H1 (cell line): Measurements from ENCODE around the gene BOD1L2. TPM values are rescaled to one million over a fixed set of nuclear protein-coding genes. Genes with fewer than 3 reads are reported as not detected.

ENCODE experiments used
- CTCF ChIA-PET: fragments of 300-600 bp; sonication (Branson Sonifier 250); formaldehyde crosslinking; loops from one replicate; lab custom pipeline; 2021; ENCODE audit not compliant: partially characterized antibody; lab: Charles Lee
- POLR2A ChIA-PET: fragments of 300-600 bp; sonication (Branson Sonifier 250); formaldehyde crosslinking; loops from one replicate; lab custom pipeline; 2021; ENCODE audit warnings: inconsistent platforms; ENCODE audit not compliant: partially characterized antibody; lab: Charles Lee
- DNase-seq, 2 experiments: peaks; one replicate each; pipeline versions ENCODE4 v3.0.0 to v3.0.0-alpha.2; 2010 to 2022; ENCODE audit warnings: low spot score in 2 of 2, low read depth in 1 of 2, mixed read lengths in 1 of 2
- FAIRE-seq: peaks from 2 replicates; lab custom pipeline; 2011; peaks lifted over from hg19 to GRCh38; lab: Jason Lieb, UNC
- H2AFZ ChIP-seq: 2 replicates; pipeline ENCODE4 v1.8.1; 2012; ENCODE audit warnings: low read length, inconsistent platforms
- H2AK5ac ChIP-seq: 2 replicates; pipeline ENCODE4 v1.6.1; 2013; ENCODE audit warnings: low read depth, low read length
- H2BK120ac ChIP-seq: replicated peaks from 2 replicates; pipeline ENCODE3; 2013; ENCODE audit warnings: low read depth, low read length, inconsistent platforms
- H2BK12ac ChIP-seq: 2 replicates; pipeline ENCODE4 v1.6.1; 2013; ENCODE audit warnings: low read depth, low read length
- H2BK15ac ChIP-seq: 2 replicates; pipeline ENCODE4 v1.6.1; 2013; ENCODE audit warnings: low read length
- H2BK20ac ChIP-seq: 2 replicates; pipeline ENCODE4 v1.6.1; 2013; ENCODE audit warnings: low read length
- H2BK5ac ChIP-seq: 2 replicates; pipeline ENCODE4 v1.6.1; 2013; ENCODE audit warnings: low read depth, low read length
- H3K14ac ChIP-seq: 2 replicates; pipeline ENCODE4 v1.6.1; 2013; ENCODE audit warnings: inconsistent platforms; ENCODE audit not compliant: insufficient read length
- H3K18ac ChIP-seq: 2 replicates; pipeline ENCODE4 v1.6.1; 2013; ENCODE audit warnings: low read length; ENCODE audit errors: extremely low read depth
- H3K23ac ChIP-seq: 2 replicates; pipeline ENCODE4 v1.6.1; 2013; ENCODE audit warnings: inconsistent platforms; ENCODE audit not compliant: insufficient read length
- H3K23me2 ChIP-seq: 2 replicates; pipeline ENCODE4 v1.6.1; 2013; ENCODE audit warnings: low read depth, low read length
- H3K27ac ChIP-seq: 2 replicates; pipeline ENCODE4 v1.6.1; 2011; ENCODE audit warnings: low read depth, low read length, inconsistent platforms
- H3K27me3 ChIP-seq, 4 experiments: replicated peaks in 1 of 4; 1 replicate in 1 of 4; 2 replicates in 3 of 4; pipeline versions ENCODE4 v1.6.1 to v1.8.1; 2011 to 2013; ENCODE audit warnings: low read length in 3 of 4, mild to moderate bottlenecking in 3 of 4, inconsistent platforms in 2 of 4, mixed read lengths in 2 of 4, moderate library complexity in 1 of 4; ENCODE audit not compliant: control insufficient read depth in 3 of 4, insufficient read depth in 3 of 4; ENCODE audit errors: extremely low read depth in 1 of 4
- H3K36me3 ChIP-seq, 4 experiments: 2 replicates each; pipeline versions ENCODE4 v1.6.1 to v1.8.1; 2011 to 2013; ENCODE audit warnings: mild to moderate bottlenecking in 4 of 4, low read length in 3 of 4, moderate library complexity in 2 of 4, control low read depth in 1 of 4, inconsistent platforms in 1 of 4; ENCODE audit not compliant: insufficient read depth in 4 of 4, control insufficient read depth in 2 of 4
- H3K4ac ChIP-seq: replicated peaks from 2 replicates; pipeline ENCODE3; 2013; ENCODE audit warnings: low read length, low read depth, mixed read lengths, inconsistent platforms; ENCODE audit not compliant: insufficient read length
- H3K4me1 ChIP-seq, 4 experiments: replicated peaks in 1 of 4; 1 replicate in 1 of 4; 2 replicates in 3 of 4; pipeline versions ENCODE4 v1.6.1 to v1.8.1; 2011 to 2013; ENCODE audit warnings: low read length in 3 of 4, inconsistent platforms in 2 of 4, mixed read lengths in 1 of 4; ENCODE audit not compliant: insufficient read depth in 4 of 4, control insufficient read depth in 3 of 4
- H3K4me2 ChIP-seq, 2 experiments: 2 replicates each; pipeline versions ENCODE4 v1.6.1 to v1.8.1; 2011 to 2013; ENCODE audit warnings: low read depth in 2 of 2, low read length in 2 of 2, control low read depth in 1 of 2, inconsistent platforms in 1 of 2, mild to moderate bottlenecking in 1 of 2; ENCODE audit not compliant: insufficient read depth in 1 of 2
- H3K4me3 ChIP-seq, 4 experiments: fragments of 200-600, 300-600 bp in 1 of 4; sonication (generic), shearing (Covaris generic), sonication (Bioruptor Twin) in 1 of 4; 2 replicates each; pipeline versions ENCODE4 v1.5.1 to v1.8.1; 2011 to 2016; ENCODE audit warnings: low read length in 4 of 4, low read depth in 3 of 4, control low read depth in 2 of 4, inconsistent platforms in 2 of 4, mild to moderate bottlenecking in 2 of 4, mixed read lengths in 1 of 4, moderate library complexity in 1 of 4; ENCODE audit not compliant: insufficient read depth in 2 of 4; ENCODE audit errors: extremely low read depth in 1 of 4
- H3K56ac ChIP-seq: replicated peaks from 2 replicates; pipeline ENCODE3; 2013; ENCODE audit warnings: low read depth, mild to moderate bottlenecking, mixed read lengths, low read length, inconsistent platforms; ENCODE audit not compliant: insufficient read length
- H3K79me1 ChIP-seq: 2 replicates; pipeline ENCODE4 v1.6.1; 2013; ENCODE audit warnings: low read depth, low read length, control low read depth
- H3K79me2 ChIP-seq, 2 experiments: 2 replicates each; pipeline versions ENCODE4 v1.6.1 to v1.8.1; 2012 to 2013; ENCODE audit warnings: low read length in 2 of 2, mild to moderate bottlenecking in 2 of 2, inconsistent platforms in 1 of 2; ENCODE audit not compliant: insufficient read depth in 2 of 2, control insufficient read depth in 1 of 2
- H3K9ac ChIP-seq, 4 experiments: replicated peaks in 1 of 4; 1 replicate in 1 of 4; 2 replicates in 3 of 4; pipeline versions ENCODE4 v1.6.1 to v1.8.1; 2011 to 2013; ENCODE audit warnings: low read depth in 3 of 4, low read length in 3 of 4, control low read depth in 2 of 4, mild to moderate bottlenecking in 2 of 4, moderate library complexity in 2 of 4, inconsistent platforms in 1 of 4; ENCODE audit errors: extremely low read depth in 1 of 4
- H3K9me3 ChIP-seq, 2 experiments: 2 replicates each; pipeline versions ENCODE4 v1.6.1 to v1.8.1; 2012 to 2013; ENCODE audit warnings: mild to moderate bottlenecking in 2 of 2, moderate library complexity in 2 of 2, control low read depth in 1 of 2, inconsistent platforms in 1 of 2, low read depth in 1 of 2, low read length in 1 of 2, mixed read lengths in 1 of 2; ENCODE audit not compliant: insufficient read depth in 2 of 2
- H4K20me1 ChIP-seq, 2 experiments: replicated peaks in 1 of 2; 2 replicates each; pipeline versions ENCODE3 to v1.8.1; 2011 to 2013; ENCODE audit warnings: inconsistent platforms in 2 of 2, low read length in 2 of 2, mild to moderate bottlenecking in 1 of 2; ENCODE audit not compliant: insufficient read depth in 2 of 2, control insufficient read depth in 1 of 2
- H4K5ac ChIP-seq: 2 replicates; pipeline ENCODE4 v1.6.1; 2013; ENCODE audit warnings: low read length, low read depth, mixed read lengths, inconsistent platforms; ENCODE audit not compliant: insufficient read length
- H4K8ac ChIP-seq: 2 replicates; pipeline ENCODE4 v1.8.0; 2013; ENCODE audit warnings: mild to moderate bottlenecking, moderate library complexity, low read length, inconsistent platforms; ENCODE audit not compliant: insufficient read depth; ENCODE audit errors: extremely low read depth
- H4K91ac ChIP-seq: replicated peaks from 2 replicates; pipeline ENCODE3; 2013; ENCODE audit warnings: low read length, mixed read lengths, inconsistent platforms; ENCODE audit not compliant: insufficient read length
- ASH2L ChIP-seq: fragments of 200-600, 300-600 bp; sonication (generic); IDR thresholded peaks from one replicate; pipeline ENCODE4 v1.7.1; 2017; ENCODE audit warnings: low read length
- BCL11A ChIP-seq, 2 experiments: IDR thresholded peaks; one replicate each; pipeline ENCODE4 v1.6.1; 2011; ENCODE audit warnings: low read depth in 2 of 2, low read length in 2 of 2, mild to moderate bottlenecking in 2 of 2
- HDAC2 ChIP-seq, 2 experiments: fragments of 300-600 bp in 1 of 2; sonication (generic) in 1 of 2; IDR thresholded peaks; 2 replicates each; pipeline ENCODE4 v1.6.1; 2011 to 2012; ENCODE audit warnings: low read depth in 2 of 2, low read length in 2 of 2, mild to moderate bottlenecking in 2 of 2, moderate library complexity in 2 of 2, borderline replicate concordance in 1 of 2, inconsistent platforms in 1 of 2
- KDM1A ChIP-seq: fragments of 200-600, 300-600 bp; sonication (generic); IDR thresholded peaks from 2 replicates; pipeline ENCODE4 v1.7.1; 2016; ENCODE audit warnings: mild to moderate bottlenecking, low read length, borderline replicate concordance
- MAFK ChIP-seq: IDR thresholded peaks from 2 replicates; pipeline ENCODE4 v1.6.1; 2012; ENCODE audit warnings: low read depth, mild to moderate bottlenecking, improper control_type of control experiment, low read length
- NANOG ChIP-seq: IDR thresholded peaks from 2 replicates; pipeline ENCODE4 v1.6.1; 2011; ENCODE audit warnings: low read length, low read depth, mild to moderate bottlenecking, inconsistent platforms; ENCODE audit not compliant: insufficient read depth, poor library complexity, severe bottlenecking
- PHF8 ChIP-seq: fragments of 200-600 bp; sonication (generic); conservative IDR thresholded peaks from 2 replicates; pipeline ENCODE4 v1.7.1; 2012; ENCODE audit warnings: low read depth, mild to moderate bottlenecking, inconsistent platforms, low read length, moderate library complexity
- POLR2A ChIP-seq, 2 experiments: IDR thresholded peaks; 1 replicate in 1 of 2; 2 replicates in 1 of 2; pipeline ENCODE4 v1.6.1; 2011; ENCODE audit warnings: low read depth in 2 of 2, low read length in 2 of 2, mild to moderate bottlenecking in 2 of 2; ENCODE audit errors: control extremely low read depth in 1 of 2
- RBBP5 ChIP-seq: IDR thresholded peaks from 2 replicates; pipeline ENCODE4 v1.7.1; 2012; ENCODE audit warnings: low read depth, mild to moderate bottlenecking, inconsistent platforms, low read length, moderate library complexity, borderline replicate concordance
- SIRT6 ChIP-seq: IDR thresholded peaks from one replicate; pipeline ENCODE4 v1.7.1; 2012; ENCODE audit warnings: low read length, inconsistent platforms
- SRF ChIP-seq: IDR thresholded peaks from 2 replicates; pipeline ENCODE4 v1.6.1; 2011; ENCODE audit warnings: mild to moderate bottlenecking, low read depth, low read length, moderate library complexity
- SUZ12 ChIP-seq: fragments of 200-600 bp; sonication (generic); IDR thresholded peaks from 2 replicates; pipeline ENCODE4 v1.6.1; 2012; ENCODE audit warnings: mild to moderate bottlenecking, inconsistent platforms, low read length, moderate library complexity, mixed read lengths
- TBP ChIP-seq: IDR thresholded peaks from 2 replicates; pipeline ENCODE4 v1.6.1; 2011; ENCODE audit warnings: low read depth, low read length, improper control_type of control experiment
- WGBS, 2 experiments: shearing (Covaris generic) in 1 of 2; methylation state at CpG; one replicate each; pipeline versions ENCODE4 v1.1.6 to v1.1.7; 2013 to 2015; ENCODE audit warnings: low lambda C conversion rate in 2 of 2, mixed read lengths in 2 of 2, inconsistent platforms in 1 of 2, low coverage in 1 of 2, missing lambda C conversion rate in 1 of 2; ENCODE audit not compliant: insufficient replicate concordance in 2 of 2, insufficient coverage in 1 of 2, insufficient read length in 1 of 2; ENCODE audit errors: extremely low coverage in 1 of 2, missing lambda C conversion rate in 1 of 2; 5-methylcytosine and 5-hydroxymethylcytosine counted together
- polyA plus RNA-seq, 7 experiments: library from polyadenylated mRNA; depleted of rRNA in 3 of 7; stranded (reverse) in 5 of 7; unstranded in 2 of 7; fragments of >200 nt in 5 of 7; fragments of 200-250 nt in 2 of 7; gene quantifications; 1 replicate in 5 of 7; 2 replicates in 1 of 7; 4 replicates in 1 of 7; pipeline versions ENCODE4 v1.2.1 to v1.2.3, GENCODE V29; 2011 to 2013; ENCODE audit warnings: missing spikeins in 2 of 7, mixed read lengths in 2 of 7
- total RNA-seq: library from RNA; stranded (reverse); fragmentation: NEBNext Ultra II Directional; extraction: Animal tissue kit (Norgen Biotek cat#: 25700); gene quantifications from 2 replicates; pipeline ENCODE4 v1.2.1, GENCODE V29; 2021
- TF ChIP-seq, protein P1 (sequence below): IDR thresholded peaks from 2 replicates; pipeline ENCODE4 v1.6.1; 2011; ENCODE audit warnings: low read length, improper control_type of control experiment

The BOD1L2 gene
- total and polyA plus RNA-seq, 2 of the 8 experiments (the other 6 are each of a cell fraction or from before 2014, with no cell fraction given) = not detected

DNA sequence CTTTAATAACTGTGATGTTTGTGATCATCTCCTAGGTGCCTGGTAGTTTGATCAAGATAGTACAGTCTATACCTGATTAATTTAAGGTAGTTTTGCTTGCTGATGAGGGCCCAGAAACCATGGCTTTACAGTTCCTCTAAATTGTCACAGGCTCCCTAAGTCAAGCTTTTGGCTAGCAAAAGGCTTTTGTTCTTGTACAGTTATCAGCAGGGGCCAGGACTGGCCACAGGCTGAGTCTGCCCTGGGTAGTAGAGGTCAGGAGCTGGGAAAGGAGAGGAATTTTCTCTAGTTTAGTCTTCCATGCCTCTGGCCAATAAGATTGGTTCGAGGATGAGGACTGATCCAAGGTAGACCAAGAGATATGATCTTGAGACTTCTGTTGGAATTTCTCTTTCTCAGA, 3.6 kb upstream of the BOD1L2 start:
- no peaks in the 10 kb centered on the region for H3K79me2 ChIP-seq
- FAIRE-seq = no peak
- POLR2A ChIA-PET = interaction anchor here (1.2 kb wide), 1 partner anchor 20 kb away, joined by 3 read pairs; no protein-coding TSS in a partner anchor
- TF ChIP-seq BCL11A (IDR thresholded peaks at IDR 0.05; ENCODE audit: low read depth in 2 of 2, low read length in 2 of 2) (no peak), NANOG (no peak), RBBP5 (no peak), KDM1A (no peak), MAFK (no peak), SIRT6 (no peak), POLR2A (IDR thresholded peaks at IDR 0.05; ENCODE audit: control extremely low read depth in 1 of 2, low read depth in 2 of 2, low read length in 2 of 2) (no peak), TBP (no peak), SUZ12 (no peak), SRF (no peak), ASH2L (no peak), HDAC2 (IDR thresholded peaks at IDR 0.05; ENCODE audit: borderline replicate concordance in 1 of 2, low read depth in 2 of 2, low read length in 2 of 2) (no peak), PHF8 (no peak)
- TF ChIP-seq, protein P1, sequence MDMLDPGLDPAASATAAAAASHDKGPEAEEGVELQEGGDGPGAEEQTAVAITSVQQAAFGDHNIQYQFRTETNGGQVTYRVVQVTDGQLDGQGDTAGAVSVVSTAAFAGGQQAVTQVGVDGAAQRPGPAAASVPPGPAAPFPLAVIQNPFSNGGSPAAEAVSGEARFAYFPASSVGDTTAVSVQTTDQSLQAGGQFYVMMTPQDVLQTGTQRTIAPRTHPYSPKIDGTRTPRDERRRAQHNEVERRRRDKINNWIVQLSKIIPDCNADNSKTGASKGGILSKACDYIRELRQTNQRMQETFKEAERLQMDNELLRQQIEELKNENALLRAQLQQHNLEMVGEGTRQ = no peak

More for the DNA sequence above, 3.6 kb upstream of the BOD1L2 start:
- Histone ChIP-seq H4K8ac (no peak overlapping the region), H4K91ac (no peak overlapping the region), H3K23me2 (no peaks in the 10 kb centered on the region), H3K36me3 (no peaks in the 10 kb centered on the region), H2BK15ac (no peak overlapping the region), H2BK5ac (no peak overlapping the region), H3K79me1 (no peaks in the 10 kb centered on the region), H3K4ac (no peak overlapping the region), H3K4me1 (no peaks in the 10 kb centered on the region), H2BK20ac (no peak overlapping the region), H3K9ac (no peak overlapping the region), H4K5ac (no peak overlapping the region), H2AK5ac (no peak overlapping the region), H3K27me3 (no peaks in the 10 kb centered on the region), H2BK120ac (no peak overlapping the region), H3K18ac (no peak overlapping the region), H3K27ac (no peak overlapping the region), H3K56ac (no peak overlapping the region), H2BK12ac (no peak overlapping the region), H4K20me1 (no peaks in the 10 kb centered on the region), H2AFZ (no peak overlapping the region), H3K4me3 (no peak overlapping the region), H3K4me2 (no peak overlapping the region), H3K23ac (no peak overlapping the region), H3K9me3 (no peaks in the 10 kb centered on the region), H3K14ac (no peak overlapping the region)
- 77% methylated on average over 1 of the region's 1 CpG; no CpG with 5 or more reads in 1 of the 2 experiments for WGBS, 2 experiments
- CTCF ChIA-PET = interaction anchor here (0.5 to 1.5 kb wide), 2 partner anchors 9 to 625 kb away, joined by 3 to 4 read pairs; no protein-coding TSS in a partner anchor
- DNase-seq = no peak
